CD14-positive monocyte (primary cell): ENCODE measurements around the gene RALGDS. TPM values are rescaled to one million over a fixed set of nuclear protein-coding genes. Genes with fewer than 3 reads are reported as not detected.

Experiments
- DNase-seq, 3 donors: peaks; one replicate each; pipeline ENCODE4 v3.0.0-alpha.2; 2011 to 2022
- H2AFZ ChIP-seq: 2 replicates; pipeline ENCODE4 v1.6.0; 2012; ENCODE audit warnings: mild to moderate bottlenecking, low read depth, low read length, inconsistent platforms; ENCODE audit not compliant: insufficient read depth, poor library complexity, severe bottlenecking
- H3K27ac ChIP-seq, 2 donors: 1 replicate in 1 of 2; 2 replicates in 1 of 2; pipeline ENCODE4 v1.5.1; 2012 to 2013; ENCODE audit warnings: low read length in 2 of 2, control low read depth in 1 of 2, inconsistent platforms in 1 of 2, low read depth in 1 of 2, mild to moderate bottlenecking in 1 of 2
- H3K27me3 ChIP-seq, 2 donors: one replicate each; pipeline versions ENCODE4 v1.6.0 to v1.6.1; 2011 to 2013; ENCODE audit warnings: low read length in 2 of 2; ENCODE audit not compliant: control insufficient read depth in 2 of 2, insufficient read depth in 2 of 2
- H3K36me3 ChIP-seq, 2 donors: replicated peaks in 1 of 2; 1 replicate in 1 of 2; 2 replicates in 1 of 2; pipeline versions ENCODE4 v1.5.1 to v1.6.1; 2012 to 2013; ENCODE audit warnings: low read length in 2 of 2, control low read depth in 1 of 2, inconsistent platforms in 1 of 2, mild to moderate bottlenecking in 1 of 2; ENCODE audit not compliant: insufficient read depth in 2 of 2, control insufficient read depth in 1 of 2
- H3K4me1 ChIP-seq, 2 donors: 1 replicate in 1 of 2; 2 replicates in 1 of 2; pipeline versions ENCODE4 v1.5.1 to v1.6.1; 2012 to 2013; ENCODE audit warnings: low read length in 2 of 2, control low read depth in 1 of 2, inconsistent platforms in 1 of 2, mild to moderate bottlenecking in 1 of 2, moderate library complexity in 1 of 2; ENCODE audit not compliant: insufficient read depth in 2 of 2, control insufficient read depth in 1 of 2
- H3K4me2 ChIP-seq: replicated peaks from 2 replicates; pipeline ENCODE3; 2012; ENCODE audit warnings: low read length, moderate library complexity, mild to moderate bottlenecking; ENCODE audit not compliant: poor library complexity, severe bottlenecking; ENCODE audit errors: extremely low read depth
- H3K4me3 ChIP-seq, 3 experiments: fragments of 200-600 bp in 1 of 3; sonication (generic) in 1 of 3; replicated peaks in 1 of 3; 1 replicate in 2 of 3; 2 replicates in 1 of 3; pipeline ENCODE4 v1.5.1; 2011 to 2013; ENCODE audit warnings: low read length in 3 of 3, mild to moderate bottlenecking in 3 of 3, control low read depth in 2 of 3, low read depth in 2 of 3, inconsistent platforms in 1 of 3, moderate library complexity in 1 of 3
- H3K79me2 ChIP-seq: 2 replicates; pipeline ENCODE4 v1.6.0; 2012; ENCODE audit warnings: mild to moderate bottlenecking, control low read depth, inconsistent platforms, low read length, moderate library complexity; ENCODE audit not compliant: insufficient read depth
- H3K9ac ChIP-seq: 2 replicates; pipeline ENCODE4 v1.6.0; 2017; ENCODE audit warnings: low read length, mild to moderate bottlenecking; ENCODE audit not compliant: insufficient read depth, poor library complexity, severe bottlenecking
- H3K9me3 ChIP-seq, 2 donors: replicated peaks in 1 of 2; 1 replicate in 1 of 2; 2 replicates in 1 of 2; pipeline versions ENCODE4 v1.5.1 to v1.6.1; 2012 to 2013; ENCODE audit warnings: low read length in 2 of 2, control low read depth in 1 of 2; ENCODE audit not compliant: control insufficient read depth in 1 of 2, insufficient read depth in 1 of 2
- H4K20me1 ChIP-seq: 2 replicates; pipeline ENCODE4 v1.6.0; 2012; ENCODE audit warnings: mild to moderate bottlenecking, low read length, control low read depth, moderate library complexity; ENCODE audit not compliant: insufficient read depth
- H3K27ac Mint-ChIP-seq, 7 donors: one replicate each; pipeline ENCODE4 v1.8.0; 2020; ENCODE audit warnings: mild to moderate bottlenecking in 7 of 7, mixed read lengths in 7 of 7, moderate library complexity in 6 of 7, inconsistent platforms in 2 of 7
- H3K27me3 Mint-ChIP-seq, 3 donors: one replicate each; pipeline ENCODE4 v1.8.0; 2021 to 2022; ENCODE audit warnings: low read depth in 3 of 3, mild to moderate bottlenecking in 3 of 3, mixed read lengths in 3 of 3, moderate library complexity in 3 of 3, inconsistent platforms in 1 of 3
- H3K36me3 Mint-ChIP-seq, 2 donors: one replicate each; pipeline ENCODE4 v1.8.0; 2020; ENCODE audit warnings: mixed read lengths in 2 of 2, inconsistent platforms in 1 of 2, mild to moderate bottlenecking in 1 of 2
- H3K4me1 Mint-ChIP-seq: one replicate; pipeline ENCODE4 v1.8.0; 2020; ENCODE audit warnings: mild to moderate bottlenecking, mixed read lengths
- H3K4me3 Mint-ChIP-seq, 2 donors: one replicate each; pipeline ENCODE4 v1.8.0; 2020; ENCODE audit warnings: mild to moderate bottlenecking in 2 of 2, mixed read lengths in 2 of 2, moderate library complexity in 1 of 2
- H3K9me3 Mint-ChIP-seq, 7 donors: one replicate each; pipeline ENCODE4 v1.8.0; 2020 to 2022; ENCODE audit warnings: mixed read lengths in 7 of 7, mild to moderate bottlenecking in 6 of 7, moderate library complexity in 6 of 7, inconsistent platforms in 2 of 7
- WGBS: methylation state at CpG from one replicate; pipeline ENCODE4 v1.1.5; 2013; ENCODE audit warnings: missing lambda C conversion rate; ENCODE audit not compliant: insufficient coverage; 5-methylcytosine and 5-hydroxymethylcytosine counted together
- intact Hi-C, 2 donors: fragments of 100-400 bp; cut with micrococcal nuclease; formaldehyde crosslinking; loops; one replicate each; pipeline versions ENCODE4 v1.15.0 to v1.15.1; 2023
- polyA plus RNA-seq, 3 donors: library from polyadenylated mRNA; depleted of rRNA in 1 of 3; unstranded in 2 of 3; stranded (reverse) in 1 of 3; fragments of 300-500 nt in 2 of 3; fragments of >200 nt in 1 of 3; fragmentation: Illumina TruSeq in 2 of 3; gene quantifications; 1 replicate in 2 of 3; 2 replicates in 1 of 3; pipeline ENCODE4 v1.2.3, GENCODE V29; 2012 to 2021
- TF ChIP-seq, protein P1 (sequence below): fragments of 200-600 bp; IDR thresholded peaks from one replicate; pipeline ENCODE4 v1.8.0; 2022; ENCODE audit warnings: antibody characterized with exemption, mild to moderate bottlenecking

RALGDS gene
- polyA plus RNA-seq, 3 donors, result 3.5 to 63.8 (median 4.2) TPM

DNA sequence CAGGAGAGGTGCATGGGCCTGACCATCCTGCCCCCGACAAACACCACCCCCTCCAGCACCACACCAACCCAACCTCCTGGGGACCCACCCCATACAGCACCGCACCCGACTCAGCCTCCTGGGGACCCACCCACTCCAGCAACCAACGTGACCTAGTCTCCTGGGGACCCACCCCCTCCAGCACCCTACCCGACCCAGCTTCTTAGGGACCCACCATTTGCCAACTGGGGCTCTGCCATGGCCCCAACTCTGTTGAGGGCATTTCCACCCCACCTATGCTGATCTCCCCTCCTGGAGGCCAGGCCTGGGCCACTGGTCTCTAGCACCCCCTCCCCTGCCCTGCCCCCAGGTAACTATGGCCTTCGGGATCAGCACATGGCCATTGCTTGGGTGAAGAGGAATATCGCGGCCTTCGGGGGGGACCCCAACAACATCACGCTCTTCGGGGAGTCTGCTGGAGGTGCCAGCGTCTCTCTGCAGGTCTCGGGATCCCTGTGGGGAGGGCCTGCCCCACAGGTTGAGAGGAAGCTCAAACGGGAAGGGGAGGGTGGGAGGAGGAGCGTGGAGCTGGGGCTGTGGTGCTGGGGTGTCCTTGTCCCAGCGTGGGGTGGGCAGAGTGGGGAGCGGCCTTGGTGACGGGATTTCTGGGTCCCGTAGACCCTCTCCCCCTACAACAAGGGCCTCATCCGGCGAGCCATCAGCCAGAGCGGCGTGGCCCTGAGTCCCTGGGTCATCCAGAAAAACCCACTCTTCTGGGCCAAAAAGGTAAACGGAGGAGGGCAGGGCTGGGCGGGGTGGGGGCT, 54.7 kb downstream of the RALGDS start:
- Mint-ChIP-seq H3K27ac (peak overlapping the region in 1 of 7 donors; percentile 41), H3K9me3 (no peaks in the 10 kb centered on the region)

DNA sequence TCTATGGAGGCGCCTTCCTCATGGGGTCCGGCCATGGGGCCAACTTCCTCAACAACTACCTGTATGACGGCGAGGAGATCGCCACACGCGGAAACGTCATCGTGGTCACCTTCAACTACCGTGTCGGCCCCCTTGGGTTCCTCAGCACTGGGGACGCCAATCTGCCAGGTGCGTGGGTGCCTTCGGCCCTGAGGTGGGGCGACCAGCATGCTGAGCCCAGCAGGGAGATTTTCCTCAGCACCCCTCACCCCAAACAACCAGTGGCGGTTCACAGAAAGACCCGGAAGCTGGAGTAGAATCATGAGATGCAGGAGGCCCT, 56.0 kb downstream of the RALGDS start:
- no peak overlapping the region for H2AFZ ChIP-seq
- intact Hi-C loops, result no loop called here
- H3K4me2 ChIP-seq, result no peak overlapping the region
- H3K9ac ChIP-seq, result no peak overlapping the region
- 87% methylated on average over 10 of the region's 17 CpGs for WGBS
- no peaks in the 10 kb centered on the region for H4K20me1 ChIP-seq
- H3K79me2 ChIP-seq, result no peaks in the 10 kb centered on the region
- H3K27me3 Mint-ChIP-seq, result peaks cover 2 to 8% (median 4%) of the 10 kb centered on the region in 3 donors
- H3K4me3 ChIP-seq, result no peak overlapping the region
- no peaks in the 10 kb centered on the region for H3K36me3 ChIP-seq
- peaks cover 11% of the 10 kb centered on the region for H3K4me1 Mint-ChIP-seq
- no peaks in the 10 kb centered on the region for H3K27me3 ChIP-seq
- no peaks in the 10 kb centered on the region for H3K9me3 Mint-ChIP-seq
- no peak overlapping the region for H3K27ac ChIP-seq
- TF ChIP-seq, protein P1, sequence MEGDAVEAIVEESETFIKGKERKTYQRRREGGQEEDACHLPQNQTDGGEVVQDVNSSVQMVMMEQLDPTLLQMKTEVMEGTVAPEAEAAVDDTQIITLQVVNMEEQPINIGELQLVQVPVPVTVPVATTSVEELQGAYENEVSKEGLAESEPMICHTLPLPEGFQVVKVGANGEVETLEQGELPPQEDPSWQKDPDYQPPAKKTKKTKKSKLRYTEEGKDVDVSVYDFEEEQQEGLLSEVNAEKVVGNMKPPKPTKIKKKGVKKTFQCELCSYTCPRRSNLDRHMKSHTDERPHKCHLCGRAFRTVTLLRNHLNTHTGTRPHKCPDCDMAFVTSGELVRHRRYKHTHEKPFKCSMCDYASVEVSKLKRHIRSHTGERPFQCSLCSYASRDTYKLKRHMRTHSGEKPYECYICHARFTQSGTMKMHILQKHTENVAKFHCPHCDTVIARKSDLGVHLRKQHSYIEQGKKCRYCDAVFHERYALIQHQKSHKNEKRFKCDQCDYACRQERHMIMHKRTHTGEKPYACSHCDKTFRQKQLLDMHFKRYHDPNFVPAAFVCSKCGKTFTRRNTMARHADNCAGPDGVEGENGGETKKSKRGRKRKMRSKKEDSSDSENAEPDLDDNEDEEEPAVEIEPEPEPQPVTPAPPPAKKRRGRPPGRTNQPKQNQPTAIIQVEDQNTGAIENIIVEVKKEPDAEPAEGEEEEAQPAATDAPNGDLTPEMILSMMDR, result no peak
- no peak overlapping the region for H3K4me3 Mint-ChIP-seq
- no peaks in the 10 kb centered on the region for H3K36me3 Mint-ChIP-seq
- no peaks in the 10 kb centered on the region for H3K9me3 ChIP-seq
- DNase-seq, result no peak
- no peak overlapping the region for H3K27ac Mint-ChIP-seq
- H3K4me1 ChIP-seq, result peaks cover 0 to 5% of the 10 kb centered on the region in 2 donors

More for the DNA sequence above, 54.7 kb downstream of the RALGDS start:
- DNase-seq, result no peak
- Histone ChIP-seq H3K27ac (no peak overlapping the region), H2AFZ (no peak overlapping the region), H3K9me3 (no peaks in the 10 kb centered on the region), H4K20me1 (no peaks in the 10 kb centered on the region), H3K36me3 (no peaks in the 10 kb centered on the region), H3K4me1 (no peaks in the 10 kb centered on the region), H3K9ac (no peak overlapping the region), H3K4me2 (no peak overlapping the region), H3K27me3 (no peaks in the 10 kb centered on the region), H3K79me2 (no peaks in the 10 kb centered on the region), H3K4me3 (no peak overlapping the region)
- Mint-ChIP-seq H3K4me3 (no peak overlapping the region), H3K36me3 (no peaks in the 10 kb centered on the region), H3K4me1 (peaks cover 2% of the 10 kb centered on the region), H3K27me3 (peaks cover 0 to 2% (median 1%) of the 10 kb centered on the region in 3 donors)
- 93% methylated on average over 18 of the region's 25 CpGs for WGBS
- intact Hi-C loops, result no loop called here
- TF ChIP-seq, protein P1, result no peak
